Amniotic epithelial cell (primary cell): ENCODE results near the gene ADORA2A.

Source experiments
- DNase-seq: peaks from one replicate; pipeline ENCODE4 v3.0.0-alpha.2; 2010; ENCODE audit warnings: low read depth

The ADORA2A gene

GRCh38 chr22:24427500-24428164, at the start of gene ADORA2A:
Gene ADORA2A (plus strand): TSS chr22:24427599. CDS start chr22:24433405, 5,806 bp downstream.
- no peak for DNase-seq

GRCh38 chr22:24379536-24379935, 47.9 kb upstream of the ADORA2A start:
- DNase-seq: no peak

GRCh38 chr22:24380220-24380904, 47.0 kb upstream of the ADORA2A start:
- no peak for DNase-seq

- DNase-seq: no peak
Observed at GRCh38 chr22:24380905-24381230, 46.5 kb upstream of the ADORA2A start.

- no peak for DNase-seq
Observed at GRCh38 chr22:24383061-24383460, 44.3 kb upstream of the ADORA2A start.

- no peak for DNase-seq
Observed at GRCh38 chr22:24384131-24384530, 43.3 kb upstream of the ADORA2A start.

- DNase-seq: peak; percentile 72
Observed at GRCh38 chr22:24386937-24387471, 40.4 kb upstream of the ADORA2A start.

- no peak for DNase-seq
Observed at GRCh38 chr22:24389680-24390079, 37.7 kb upstream of the ADORA2A start.

GRCh38 chr22:24390156-24390555, 37.2 kb upstream of the ADORA2A start:
- no peak for DNase-seq

GRCh38 chr22:24390576-24390975, 36.8 kb upstream of the ADORA2A start:
- DNase-seq: peak; percentile 45

GRCh38 chr22:24391836-24392217, 35.6 kb upstream of the ADORA2A start:
- DNase-seq: peak; percentile 87

- DNase-seq: no peak
Observed at GRCh38 chr22:24392218-24392931, 35.0 kb upstream of the ADORA2A start.

- peak; percentile 43 for DNase-seq
Observed at GRCh38 chr22:24393012-24393559, 34.3 kb upstream of the ADORA2A start.

- no peak for DNase-seq
Observed at GRCh38 chr22:24393848-24394247, 33.6 kb upstream of the ADORA2A start.

GRCh38 chr22:24394254-24394653, 33.1 kb upstream of the ADORA2A start:
- DNase-seq: no peak

- peak; percentile 65 for DNase-seq
Observed at GRCh38 chr22:24398409-24398808, 29.0 kb upstream of the ADORA2A start.

- DNase-seq: no peak
Observed at GRCh38 chr22:24400034-24400725, 27.2 kb upstream of the ADORA2A start.

- DNase-seq: peak; percentile 5
Observed at GRCh38 chr22:24400726-24401596, 26.4 kb upstream of the ADORA2A start.

- no peak for DNase-seq
Observed at GRCh38 chr22:24401931-24402367, 25.4 kb upstream of the ADORA2A start.

GRCh38 chr22:24402460-24403192, 24.8 kb upstream of the ADORA2A start:
- peak; percentile 86 for DNase-seq
